Omental fat pad (tissue), 4 donors: ENCODE measurements around the gene SUSD1. TPM values are rescaled to one million over a fixed set of nuclear protein-coding genes. Genes with fewer than 3 reads are reported as not detected.
"Not testable (repeated sequence)": the region's sequence is repeated elsewhere in the genome, so short reads cannot be mapped to it uniquely, and the experiment has no call there.

ENCODE experiments used
- ATAC-seq: fragments of 150-250 bp; one replicate; pipeline ENCODE4 v1.9.1; 2016; ENCODE audit warnings: mild to moderate bottlenecking, moderate library complexity; ENCODE audit not compliant: low FRiP score
- DNase-seq: peaks from one replicate; pipeline ENCODE4 v3.0.0-alpha.2; 2019; ENCODE audit warnings: low spot score
- total RNA-seq, 4 donors: library from RNA; depleted of rRNA; stranded (reverse); fragments of >200 nt; gene quantifications; one replicate each; pipeline ENCODE4 v1.1.0, GENCODE V29; 2016
- TF ChIP-seq, protein P1 (sequence below), 3 donors: fragments of 450-650 bp; IDR thresholded peaks; one replicate each; pipeline ENCODE4 v1.5.1; 2016 to 2017; ENCODE audit warnings: antibody characterized with exemption in 3 of 3, mild to moderate bottlenecking in 3 of 3, moderate library complexity in 2 of 3

SUSD1 gene
- total RNA-seq, 4 donors from 2014 or later = 12.0 to 23.2 (median 15.4) TPM

GRCh38 chr9:112149211-112149610, 25.9 kb downstream of the SUSD1 start:
- DNase-seq = no peak
- ATAC-seq = no peak
- TF ChIP-seq, protein P1, sequence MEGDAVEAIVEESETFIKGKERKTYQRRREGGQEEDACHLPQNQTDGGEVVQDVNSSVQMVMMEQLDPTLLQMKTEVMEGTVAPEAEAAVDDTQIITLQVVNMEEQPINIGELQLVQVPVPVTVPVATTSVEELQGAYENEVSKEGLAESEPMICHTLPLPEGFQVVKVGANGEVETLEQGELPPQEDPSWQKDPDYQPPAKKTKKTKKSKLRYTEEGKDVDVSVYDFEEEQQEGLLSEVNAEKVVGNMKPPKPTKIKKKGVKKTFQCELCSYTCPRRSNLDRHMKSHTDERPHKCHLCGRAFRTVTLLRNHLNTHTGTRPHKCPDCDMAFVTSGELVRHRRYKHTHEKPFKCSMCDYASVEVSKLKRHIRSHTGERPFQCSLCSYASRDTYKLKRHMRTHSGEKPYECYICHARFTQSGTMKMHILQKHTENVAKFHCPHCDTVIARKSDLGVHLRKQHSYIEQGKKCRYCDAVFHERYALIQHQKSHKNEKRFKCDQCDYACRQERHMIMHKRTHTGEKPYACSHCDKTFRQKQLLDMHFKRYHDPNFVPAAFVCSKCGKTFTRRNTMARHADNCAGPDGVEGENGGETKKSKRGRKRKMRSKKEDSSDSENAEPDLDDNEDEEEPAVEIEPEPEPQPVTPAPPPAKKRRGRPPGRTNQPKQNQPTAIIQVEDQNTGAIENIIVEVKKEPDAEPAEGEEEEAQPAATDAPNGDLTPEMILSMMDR (IDR thresholded peaks at IDR 0.05) = no peak

- DNase-seq (no peak), ATAC-seq (no peak)
- TF ChIP-seq, protein P1 (IDR thresholded peaks at IDR 0.05) = no peak
Measured at GRCh38 chr9:112145886-112146285, 29.2 kb downstream of the SUSD1 start.

DNA sequence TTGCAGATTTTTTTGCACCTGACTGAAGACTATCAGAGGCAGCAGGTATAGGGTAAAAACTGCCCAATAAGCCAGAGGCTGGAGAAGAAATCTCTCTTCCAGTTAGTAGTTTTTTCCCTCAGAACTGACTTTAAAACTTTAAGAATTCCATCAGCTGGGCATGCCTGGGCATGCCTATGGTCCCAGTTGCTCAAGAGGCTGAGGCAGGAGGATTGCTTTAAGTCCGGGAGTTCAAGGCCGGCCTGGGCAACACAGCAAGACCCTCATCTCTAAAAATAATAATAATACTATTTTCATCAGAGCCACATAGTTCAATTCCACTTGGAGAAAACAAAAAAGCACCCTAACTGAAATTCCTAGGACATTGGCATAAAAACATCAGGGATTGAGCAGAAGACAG, 30.3 kb downstream of the SUSD1 start:
- TF ChIP-seq, protein P1 (IDR thresholded peaks at IDR 0.05) = no peak
- no peak for ATAC-seq

DNA sequence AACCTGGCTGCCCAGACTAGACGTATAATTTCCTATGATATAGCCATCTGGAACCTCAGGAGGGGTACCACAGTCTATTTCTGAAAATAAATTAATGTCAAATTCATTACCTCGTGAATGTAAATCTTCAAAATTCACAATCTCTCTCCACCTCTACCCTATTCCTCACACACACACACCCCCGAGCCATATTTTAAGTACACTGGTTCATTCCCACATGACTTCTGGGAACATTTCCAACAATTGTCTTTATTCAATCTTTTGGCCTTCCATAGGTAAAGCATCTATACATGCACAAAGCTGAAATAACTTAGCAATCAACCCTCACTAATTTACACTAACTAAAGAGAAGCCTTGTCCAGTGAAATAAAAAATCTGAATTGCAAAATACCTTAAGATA, 32.7 kb downstream of the SUSD1 start:
- TF ChIP-seq, protein P1 (IDR thresholded peaks at IDR 0.05) = no peak
- ATAC-seq = no peak
- DNase-seq = no peak

More for the DNA sequence above, 30.3 kb downstream of the SUSD1 start:
- no peak for DNase-seq

DNA sequence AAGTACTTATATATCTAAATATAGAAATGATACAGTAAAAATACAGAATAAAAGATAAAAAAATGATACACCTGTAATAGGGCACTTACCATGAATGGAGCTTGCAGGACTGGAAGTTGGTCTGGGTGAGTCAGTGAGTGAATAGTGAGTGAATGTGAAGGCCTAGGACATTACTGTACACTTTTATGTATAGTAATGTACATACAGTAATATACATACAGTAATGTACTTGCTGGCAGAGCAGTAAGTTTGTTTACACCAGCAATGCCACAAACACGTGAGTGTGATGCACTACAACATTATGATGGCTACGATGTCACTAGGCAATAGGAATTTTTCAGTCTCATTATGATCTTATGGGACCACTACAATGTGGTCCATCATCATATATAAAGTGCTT, 34.2 kb downstream of the SUSD1 start:
- TF ChIP-seq, protein P1 (IDR thresholded peaks at IDR 0.05) = no peak
- DNase-seq (no peak), ATAC-seq (no peak)

GRCh38 chr9:112137066-112137465, 38.0 kb downstream of the SUSD1 start:
- no peak for DNase-seq
- TF ChIP-seq, protein P1 (IDR thresholded peaks at IDR 0.05) = no peak
- ATAC-seq = no peak

GRCh38 chr9:112135706-112136105, 39.4 kb downstream of the SUSD1 start:
- no peak for ATAC-seq
- TF ChIP-seq, protein P1 (IDR thresholded peaks at IDR 0.05) = no peak
- no peak for DNase-seq

- not testable (repeated sequence) for ATAC-seq, DNase-seq
Measured at GRCh38 chr9:112133806-112134205, 41.3 kb downstream of the SUSD1 start.
